B cell (primary cell): ENCODE data around the gene RAI2.

Experiments
- EZH2 ChIP-seq: IDR thresholded peaks from 2 replicates; pipeline ENCODE4 v1.6.1; 2012; ENCODE audit warnings: borderline replicate concordance, low read depth, mild to moderate bottlenecking, moderate library complexity, low read length; ENCODE audit not compliant: insufficient read depth, poor library complexity, severe bottlenecking
- TF ChIP-seq, protein P1 (sequence below): fragments of 200-600 bp; IDR thresholded peaks from one replicate; pipeline ENCODE4 v1.8.0; 2022; ENCODE audit warnings: antibody characterized with exemption, mild to moderate bottlenecking

DNA sequence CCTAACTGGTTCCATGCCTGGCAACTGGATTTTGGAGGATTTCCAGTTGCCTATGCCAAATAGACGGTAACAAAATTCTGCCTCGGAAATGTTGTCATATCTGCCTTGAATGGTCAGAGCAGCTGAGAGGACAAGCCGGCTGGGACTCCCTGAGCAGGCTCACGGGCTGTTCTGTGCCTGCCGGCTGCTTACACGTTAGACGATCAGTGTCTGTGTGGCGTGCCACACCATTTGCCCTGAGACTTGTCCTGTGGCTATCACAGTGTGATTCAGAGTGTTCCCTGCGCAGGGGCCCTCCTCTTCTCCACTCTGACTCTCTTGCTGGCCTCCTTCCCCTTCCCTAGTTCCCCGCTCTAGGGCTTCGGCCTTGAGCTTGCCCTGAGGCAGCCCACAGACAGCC is 42.4 kb downstream of the RAI2 start:
- TF ChIP-seq, protein P1, sequence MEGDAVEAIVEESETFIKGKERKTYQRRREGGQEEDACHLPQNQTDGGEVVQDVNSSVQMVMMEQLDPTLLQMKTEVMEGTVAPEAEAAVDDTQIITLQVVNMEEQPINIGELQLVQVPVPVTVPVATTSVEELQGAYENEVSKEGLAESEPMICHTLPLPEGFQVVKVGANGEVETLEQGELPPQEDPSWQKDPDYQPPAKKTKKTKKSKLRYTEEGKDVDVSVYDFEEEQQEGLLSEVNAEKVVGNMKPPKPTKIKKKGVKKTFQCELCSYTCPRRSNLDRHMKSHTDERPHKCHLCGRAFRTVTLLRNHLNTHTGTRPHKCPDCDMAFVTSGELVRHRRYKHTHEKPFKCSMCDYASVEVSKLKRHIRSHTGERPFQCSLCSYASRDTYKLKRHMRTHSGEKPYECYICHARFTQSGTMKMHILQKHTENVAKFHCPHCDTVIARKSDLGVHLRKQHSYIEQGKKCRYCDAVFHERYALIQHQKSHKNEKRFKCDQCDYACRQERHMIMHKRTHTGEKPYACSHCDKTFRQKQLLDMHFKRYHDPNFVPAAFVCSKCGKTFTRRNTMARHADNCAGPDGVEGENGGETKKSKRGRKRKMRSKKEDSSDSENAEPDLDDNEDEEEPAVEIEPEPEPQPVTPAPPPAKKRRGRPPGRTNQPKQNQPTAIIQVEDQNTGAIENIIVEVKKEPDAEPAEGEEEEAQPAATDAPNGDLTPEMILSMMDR = no peak
- TF ChIP-seq EZH2 = no peak
